ENCODE data around the gene TMPRSS13.

Gene TMPRSS13

GRCh38 chr11:117908959-117909610, 20.1 kb downstream of the TMPRSS13 start:
- peaks cover 0 to 18% (median 4%) of the 10 kb centered on the region in 10 experiments; a peak in 17 of 20 replicates for H3K4me1 ChIP-seq
- TF ChIP-seq Cebpa-rat (IDR thresholded peaks at IDR 0.05), result no peak
- no peaks in the 10 kb centered on the region for H4K20me1 ChIP-seq

DNA sequence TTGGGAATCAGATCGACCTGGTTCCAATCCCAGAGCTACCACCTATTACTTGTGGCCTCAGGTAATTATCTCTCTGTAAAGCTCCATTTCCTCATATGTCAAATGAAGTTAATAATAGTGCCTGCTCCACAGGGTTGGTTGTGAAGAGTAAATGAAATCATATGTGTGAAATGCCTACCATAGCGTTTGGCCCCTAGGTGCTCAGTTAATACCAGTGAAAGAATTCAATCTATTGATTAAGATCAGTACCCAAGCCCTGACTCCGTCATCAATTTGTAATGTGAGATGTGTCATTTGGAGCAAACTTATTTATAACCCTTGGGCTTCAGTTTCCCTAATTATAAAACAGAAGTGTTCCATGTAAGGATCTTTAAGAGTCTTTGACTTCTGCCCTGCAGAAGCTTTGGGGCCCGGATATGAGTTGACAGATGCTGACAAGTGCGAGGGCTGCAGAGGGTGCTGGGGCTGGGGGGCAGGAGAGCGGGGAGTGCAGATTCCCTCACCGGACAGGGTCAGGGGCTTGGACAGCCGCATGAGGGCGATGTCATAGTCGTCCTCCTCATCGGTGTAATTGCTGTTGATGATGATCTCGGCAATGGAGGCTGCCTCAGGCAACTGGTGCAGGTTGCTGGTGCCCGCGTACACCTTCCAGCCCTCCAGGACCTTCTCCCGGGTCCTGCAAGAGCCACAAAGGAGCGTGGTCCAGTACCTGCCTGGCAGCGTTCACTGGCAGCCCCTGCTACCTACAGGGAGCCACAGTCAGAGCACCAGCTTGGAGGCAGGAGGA, 20.9 kb downstream of the TMPRSS13 start:
- H3K4me3 ChIP-seq, result no peak overlapping the region
- H3K9ac ChIP-seq, result no peak overlapping the region
- no peak for TF ChIP-seq Cebpa-rat (IDR thresholded peaks at IDR 0.05)
- no peaks in the 10 kb centered on the region for H3K36me3 ChIP-seq
- H4K20me1 ChIP-seq, result no peaks in the 10 kb centered on the region
- no peaks in the 10 kb centered on the region for H3K27me3 ChIP-seq
- H3K4me1 ChIP-seq, result peaks cover 0 to 22% (median 8%) of the 10 kb centered on the region in 10 experiments; a peak in 17 of 20 replicates
- H3K4me2 ChIP-seq, result no peak overlapping the region
- no peak overlapping the region for H3K27ac ChIP-seq
- H3K9me3 ChIP-seq (replicated peaks in 1 of 11), result no peaks in the 10 kb centered on the region

More at GRCh38 chr11:117908959-117909610, 20.1 kb downstream of the TMPRSS13 start:
- Histone ChIP-seq H3K27me3 (no peaks in the 10 kb centered on the region), H3K36me3 (no peaks in the 10 kb centered on the region), H3K9ac (no peak overlapping the region), H3K4me3 (no peak overlapping the region), H3K27ac (no peak overlapping the region), H3K4me2 (no peak overlapping the region), H3K9me3 (replicated peaks in 1 of 11) (no peaks in the 10 kb centered on the region)

DNA sequence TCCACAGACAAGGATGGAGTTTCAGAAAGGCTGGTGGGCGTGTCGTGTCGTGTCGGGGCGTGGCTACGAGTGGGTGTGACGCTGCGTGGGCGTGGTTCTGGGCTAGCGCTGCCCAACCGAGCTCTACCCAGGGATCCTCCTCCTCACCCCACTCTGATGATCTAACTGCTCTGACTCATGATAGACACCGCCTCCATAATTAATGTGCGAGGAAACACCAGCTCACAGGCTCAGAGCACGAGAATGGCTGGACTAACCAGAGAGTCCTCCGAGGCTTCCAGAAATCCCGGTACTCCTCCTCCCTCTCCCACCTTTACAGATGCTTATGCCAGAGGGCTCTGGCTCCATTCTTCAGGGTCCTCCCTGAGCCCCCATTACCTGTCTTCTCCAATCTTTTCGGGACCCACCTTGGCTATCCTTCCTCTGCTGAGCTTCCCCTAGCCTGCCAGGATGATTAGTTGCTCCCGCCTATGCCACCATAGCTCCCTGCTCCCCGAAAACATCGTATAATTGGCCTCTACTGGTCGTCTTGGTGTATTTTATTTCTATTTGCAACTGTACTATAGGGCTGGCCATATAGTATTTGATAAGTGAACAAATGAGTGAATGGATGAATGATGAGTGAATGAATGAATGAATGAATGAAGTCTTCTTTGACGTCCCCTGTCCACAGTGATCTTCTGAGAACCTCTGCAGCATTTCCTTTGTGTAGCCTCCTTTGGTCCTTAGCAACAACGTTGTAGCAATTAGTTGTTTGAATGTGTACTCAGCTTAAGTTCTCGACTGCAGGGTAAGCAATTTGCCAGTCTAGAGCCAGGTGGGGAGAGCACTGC, 21.7 kb downstream of the TMPRSS13 start:
- peaks cover 0 to 22% (median 8%) of the 10 kb centered on the region in 10 experiments; a peak in 17 of 20 replicates for H3K4me1 ChIP-seq
- H4K20me1 ChIP-seq, result no peaks in the 10 kb centered on the region
- H3K9me3 ChIP-seq (replicated peaks in 1 of 11), result no peaks in the 10 kb centered on the region
- H3K4me2 ChIP-seq, result peak overlapping the region in 4 of 11 experiments; percentile 13 to 50 (median 34); a peak in 5 of 22 replicates
- TF ChIP-seq Cebpa-rat (IDR thresholded peaks at IDR 0.05), result no peak
- H3K27ac ChIP-seq, result no peak overlapping the region
- no peaks in the 10 kb centered on the region for H3K27me3 ChIP-seq
- H3K4me3 ChIP-seq, result no peak overlapping the region
- no peak overlapping the region for H3K9ac ChIP-seq
- no peaks in the 10 kb centered on the region for H3K36me3 ChIP-seq

DNA sequence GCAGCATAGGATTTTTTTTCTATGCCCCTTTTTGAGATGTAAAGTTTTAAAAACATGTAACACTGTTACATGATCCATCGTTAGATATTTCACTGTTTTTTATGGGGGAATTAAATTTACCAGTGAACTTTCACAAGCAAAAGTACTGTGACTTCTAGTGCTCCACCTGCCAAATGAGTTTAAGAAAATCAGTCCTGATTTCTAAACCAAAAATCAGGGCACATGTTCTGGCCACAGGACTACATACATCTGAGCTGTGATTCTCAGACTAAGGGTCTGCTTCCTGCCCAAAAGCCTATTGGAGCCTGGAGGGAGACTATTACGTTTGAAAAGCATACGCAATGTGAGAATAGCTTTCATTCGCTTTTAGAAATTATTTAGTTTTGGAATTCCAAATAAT, 22.5 kb downstream of the TMPRSS13 start:
- Histone ChIP-seq H3K36me3 (no peaks in the 10 kb centered on the region), H3K9ac (no peak overlapping the region), H3K4me1 (peaks cover 0 to 22% (median 8%) of the 10 kb centered on the region in 10 experiments; a peak in 17 of 20 replicates), H3K27ac (no peak overlapping the region), H3K27me3 (no peaks in the 10 kb centered on the region), H3K4me2 (no peak overlapping the region), H4K20me1 (no peaks in the 10 kb centered on the region), H3K9me3 (replicated peaks in 1 of 11) (no peaks in the 10 kb centered on the region), H3K4me3 (no peak overlapping the region)
- no peak for TF ChIP-seq Cebpa-rat (IDR thresholded peaks at IDR 0.05)

DNA sequence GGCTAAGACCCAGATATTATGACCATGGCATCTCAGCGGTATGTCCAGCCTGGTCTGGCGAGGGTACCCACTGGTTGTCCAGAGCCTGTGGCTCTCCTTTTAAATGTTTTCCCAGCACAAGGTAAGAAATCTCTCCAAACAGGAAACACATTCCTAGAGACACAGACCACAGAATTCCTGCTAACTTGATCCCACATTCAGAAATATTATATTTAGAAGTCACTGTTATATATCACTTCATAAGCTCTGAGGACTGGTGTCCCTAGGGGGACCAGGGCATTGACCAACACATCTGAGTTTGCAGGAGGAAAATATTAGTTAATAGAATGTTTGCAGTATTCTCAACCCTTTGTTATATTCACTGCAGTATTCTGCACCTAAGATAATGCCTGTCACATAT, 23.1 kb downstream of the TMPRSS13 start:
- no peaks in the 10 kb centered on the region for H3K9me3 ChIP-seq (replicated peaks in 1 of 11)
- no peak overlapping the region for H3K4me2 ChIP-seq
- TF ChIP-seq Cebpa-rat (IDR thresholded peaks at IDR 0.05), result no peak
- no peak overlapping the region for H3K27ac ChIP-seq
- H3K27me3 ChIP-seq, result no peaks in the 10 kb centered on the region
- no peaks in the 10 kb centered on the region for H3K36me3 ChIP-seq
- H3K4me3 ChIP-seq, result no peak overlapping the region
- peaks cover 0 to 23% (median 10%) of the 10 kb centered on the region in 10 experiments; a peak in 18 of 20 replicates for H3K4me1 ChIP-seq
- no peak overlapping the region for H3K9ac ChIP-seq
- no peaks in the 10 kb centered on the region for H4K20me1 ChIP-seq

DNA sequence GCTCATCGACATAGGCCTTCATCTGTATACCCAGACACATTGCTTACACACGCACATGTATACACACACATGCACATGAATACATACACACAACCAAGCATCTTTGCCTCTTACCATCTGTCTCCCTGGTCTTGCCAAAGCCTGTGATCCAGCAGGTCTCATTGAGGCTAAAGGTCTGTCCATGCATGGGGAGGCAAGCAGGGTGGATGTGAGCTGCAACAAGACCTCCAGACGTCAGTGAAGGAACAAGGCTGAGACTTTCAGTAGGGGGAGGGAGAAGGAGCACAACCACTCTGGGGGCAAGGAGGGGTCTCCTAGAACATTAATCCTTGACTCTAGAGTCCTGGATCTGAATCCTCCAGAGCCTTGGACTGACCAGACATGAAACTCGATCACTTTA, 23.7 kb downstream of the TMPRSS13 start:
- TF ChIP-seq Cebpa-rat (IDR thresholded peaks at IDR 0.05), result no peak
- Histone ChIP-seq H3K9me3 (replicated peaks in 1 of 11) (no peaks in the 10 kb centered on the region), H4K20me1 (no peaks in the 10 kb centered on the region), H3K9ac (no peak overlapping the region), H3K4me2 (no peak overlapping the region), H3K4me3 (no peak overlapping the region), H3K27ac (no peak overlapping the region), H3K27me3 (no peaks in the 10 kb centered on the region), H3K4me1 (peaks cover 5 to 29% (median 15%) of the 10 kb centered on the region in 10 experiments), H3K36me3 (no peaks in the 10 kb centered on the region)

DNA sequence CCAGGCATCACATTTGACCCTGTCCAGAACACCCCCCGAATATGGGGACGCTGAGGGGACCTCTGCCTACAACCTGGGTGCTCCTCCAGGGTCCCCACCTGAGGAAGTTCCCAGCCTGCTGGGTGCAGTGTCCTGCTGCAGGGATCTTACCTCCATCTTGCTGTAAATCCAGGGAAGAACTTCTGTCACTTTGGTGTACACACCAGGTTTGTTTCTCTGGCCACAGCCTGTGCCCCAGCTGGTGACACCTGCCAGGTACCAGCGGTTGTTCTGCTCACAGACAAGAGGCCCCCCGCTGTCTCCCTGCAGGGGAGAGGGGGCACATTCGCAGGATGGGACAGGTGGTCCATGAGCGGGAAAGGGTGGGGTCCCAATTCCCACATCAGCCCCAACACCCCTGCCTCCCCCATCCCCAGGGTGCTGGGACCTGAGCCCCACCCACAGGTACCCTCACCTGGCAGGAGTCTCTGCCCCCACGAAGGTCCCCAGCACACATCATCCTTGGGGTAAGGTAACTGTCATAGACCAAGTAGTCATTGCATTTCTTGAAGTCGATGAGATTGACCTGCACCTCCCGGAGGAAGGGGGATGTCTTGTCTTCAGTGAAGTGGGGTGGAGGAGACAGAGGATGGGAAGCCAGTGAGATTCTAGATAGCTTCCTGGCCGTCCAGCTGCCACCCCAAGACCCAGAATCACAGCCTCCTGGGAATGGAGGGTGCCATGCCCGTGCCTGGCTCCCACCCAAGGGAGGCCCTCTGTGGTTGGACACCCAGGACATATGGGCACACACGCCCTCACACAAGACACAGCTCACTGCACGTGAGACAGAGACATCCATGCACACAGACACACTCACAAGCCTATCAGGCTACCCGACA, 25.5 kb downstream of the TMPRSS13 start:
- H3K4me1 ChIP-seq, result peaks cover 20 to 46% (median 29%) of the 10 kb centered on the region in 10 experiments
- H3K4me3 ChIP-seq, result no peak overlapping the region
- no peak for TF ChIP-seq Cebpa-rat (IDR thresholded peaks at IDR 0.05)
- H3K9ac ChIP-seq, result no peak overlapping the region
- no peak overlapping the region for H3K27ac ChIP-seq
- no peaks in the 10 kb centered on the region for H3K27me3 ChIP-seq
- no peaks in the 10 kb centered on the region for H3K36me3 ChIP-seq
- peak overlapping the region in 9 of 11 experiments; percentile 3 to 53 (median 36); a peak in 13 of 22 replicates for H3K4me2 ChIP-seq
- no peaks in the 10 kb centered on the region for H3K9me3 ChIP-seq (replicated peaks in 1 of 11)
- H4K20me1 ChIP-seq, result no peaks in the 10 kb centered on the region

DNA sequence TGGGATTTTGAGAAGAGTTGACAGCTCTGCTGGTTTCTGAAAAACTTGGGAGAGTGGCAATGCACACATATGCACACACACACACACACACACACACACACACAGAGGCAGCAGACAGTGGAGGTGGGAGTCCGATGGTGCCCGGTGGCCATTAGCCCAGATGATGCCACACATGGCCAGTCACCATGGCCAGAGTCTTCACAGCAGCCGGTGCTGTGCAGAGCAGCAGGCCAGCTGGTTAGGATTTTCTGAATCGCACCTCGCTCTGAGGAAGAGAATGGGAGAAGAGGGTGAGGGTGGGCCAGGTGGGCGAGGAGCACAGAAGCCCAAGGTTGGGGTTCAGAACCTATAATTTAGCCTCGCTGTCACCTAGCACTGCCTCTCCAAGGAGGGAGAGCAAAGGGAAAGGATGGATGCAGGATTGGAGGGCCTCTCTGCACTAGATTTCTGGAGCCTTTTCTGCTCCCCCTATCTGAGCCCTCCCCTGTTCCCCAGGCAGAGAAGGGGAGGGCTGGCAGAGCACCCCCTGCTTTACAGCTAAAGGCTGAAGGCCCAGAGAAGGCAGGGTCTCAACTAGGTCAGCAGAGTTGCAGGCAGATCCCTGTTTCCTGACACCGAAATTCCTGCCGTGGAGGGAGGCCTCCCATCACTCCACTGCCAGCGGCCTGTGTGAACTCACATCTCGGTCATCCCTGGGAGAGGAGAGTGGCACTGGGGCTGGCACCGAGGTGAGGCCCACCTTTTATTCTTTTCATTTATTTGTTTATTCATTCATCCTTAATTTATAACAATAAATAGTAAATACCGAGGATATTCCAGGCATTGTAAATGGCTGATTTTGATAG, 27.0 kb downstream of the TMPRSS13 start:
- no peaks in the 10 kb centered on the region for H3K27me3 ChIP-seq
- H3K9me3 ChIP-seq (replicated peaks in 1 of 11), result no peaks in the 10 kb centered on the region
- peaks cover 20 to 35% (median 30%) of the 10 kb centered on the region in 10 experiments for H3K4me1 ChIP-seq
- H3K4me2 ChIP-seq, result no peak overlapping the region
- H3K27ac ChIP-seq, result no peak overlapping the region
- H3K36me3 ChIP-seq, result no peaks in the 10 kb centered on the region
- TF ChIP-seq Cebpa-rat (IDR thresholded peaks at IDR 0.05), result no peak
- H3K9ac ChIP-seq, result no peak overlapping the region
- H3K4me3 ChIP-seq, result no peak overlapping the region
- H4K20me1 ChIP-seq, result no peaks in the 10 kb centered on the region

Data from BLaER1 treated with 17β-estradiol and CSF1 and Interleukin-3, amounts not matched to agents 10 nM and 100 nM (cell line).